ENCODE data around the gene KANK2. TPM values are rescaled to one million over a fixed set of nuclear protein-coding genes. Genes with fewer than 3 reads are reported as not detected.

KANK2 gene
- total and polyA plus RNA-seq, 2 of the 13 experiments (the other 11 are each of a cell fraction or from before 2014, with no cell fraction given) = 5.7 to 12.9 TPM

- TF ChIP-seq HINFP (CRISPR knock-in tag; IDR thresholded peaks at IDR 0.05; ENCODE audit: low read depth) (peak; percentile 8; the same call in 1 of the 2 replicates), ZFY (CRISPR knock-in tag; IDR thresholded peaks at IDR 0.05) (peak; percentile 67), HDAC1 (CRISPR knock-in tag; IDR thresholded peaks at IDR 0.05) (peak; percentile 7; the same call in 1 of the 2 replicates), CEBPG (CRISPR knock-in tag; IDR thresholded peaks at IDR 0.05) (no peak), PHB2 (IDR thresholded peaks at IDR 0.05; ENCODE audit: partially characterized antibody) (no peak), DPF2 (CRISPR knock-in tag; IDR thresholded peaks at IDR 0.05; ENCODE audit: borderline replicate concordance, low read depth) (peak; percentile 77), ZNF790 (CRISPR knock-in tag; IDR thresholded peaks at IDR 0.05; ENCODE audit: borderline replicate concordance) (peak; percentile 36; the same call in 1 of the 2 replicates), SMARCC2 (IDR thresholded peaks at IDR 0.05) (no peak), ZFX (CRISPR knock-in tag; IDR thresholded peaks at IDR 0.05; ENCODE audit: low read depth) (peak; percentile 80; the same call in 1 of the 2 replicates), MED8 (CRISPR knock-in tag; IDR thresholded peaks at IDR 0.05; ENCODE audit: insufficient replicate concordance) (peak; percentile 60), FOSL1 (CRISPR knock-in tag; IDR thresholded peaks at IDR 0.05; ENCODE audit: borderline replicate concordance) (peak; percentile 93), NFIC (IDR thresholded peaks at IDR 0.05; ENCODE audit: low read length) (no peak), SALL1 (CRISPR knock-in tag; IDR thresholded peaks at IDR 0.05) (peak; percentile 66), FOXA3 (CRISPR knock-in tag; IDR thresholded peaks at IDR 0.05) (peak; percentile 44; the same call in 1 of the 2 replicates), RNF2 (conservative IDR thresholded peaks at IDR 0.05; ENCODE audit: low read depth) (no peak), ZNF563 (CRISPR knock-in tag; IDR thresholded peaks at IDR 0.05) (0 out of 2 replicates have a peak, but pooled peaks have one; percentile 64), ZNF883 (CRISPR knock-in tag; IDR thresholded peaks at IDR 0.05; ENCODE audit: not compliant biosample characterization) (no peak), ATRX (CRISPR knock-in tag; IDR thresholded peaks at IDR 0.05; ENCODE audit: borderline replicate concordance) (no peak), SAP130 (CRISPR knock-in tag; IDR thresholded peaks at IDR 0.05; ENCODE audit: low read depth) (peak; percentile 72), TEAD2 (CRISPR knock-in tag; IDR thresholded peaks at IDR 0.05) (no peak), FOXK2 (IDR thresholded peaks at IDR 0.05) (no peak), ELF3 (CRISPR knock-in tag; IDR thresholded peaks at IDR 0.05) (peak; percentile 73), PRMT3 (CRISPR knock-in tag; IDR thresholded peaks at IDR 0.05; ENCODE audit: borderline replicate concordance, low read depth) (no peak; the same call in 1 of the 2 replicates), ATF7 (IDR thresholded peaks at IDR 0.05) (no peak), ATF7 (CRISPR knock-in tag; IDR thresholded peaks at IDR 0.05) (0 out of 2 replicates have a peak, but pooled peaks have one; percentile 54), PREB (CRISPR knock-in tag; IDR thresholded peaks at IDR 0.05) (no peak), SATB2 (CRISPR knock-in tag; IDR thresholded peaks at IDR 0.05) (no peak)
- TF ChIP-seq, protein P1, sequence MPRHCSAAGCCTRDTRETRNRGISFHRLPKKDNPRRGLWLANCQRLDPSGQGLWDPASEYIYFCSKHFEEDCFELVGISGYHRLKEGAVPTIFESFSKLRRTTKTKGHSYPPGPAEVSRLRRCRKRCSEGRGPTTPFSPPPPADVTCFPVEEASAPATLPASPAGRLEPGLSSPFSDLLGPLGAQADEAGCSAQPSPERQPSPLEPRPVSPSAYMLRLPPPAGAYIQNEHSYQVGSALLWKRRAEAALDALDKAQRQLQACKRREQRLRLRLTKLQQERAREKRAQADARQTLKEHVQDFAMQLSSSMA (CRISPR knock-in tag; IDR thresholded peaks at IDR 0.05) = no peak
- TF ChIP-seq, protein P2, sequence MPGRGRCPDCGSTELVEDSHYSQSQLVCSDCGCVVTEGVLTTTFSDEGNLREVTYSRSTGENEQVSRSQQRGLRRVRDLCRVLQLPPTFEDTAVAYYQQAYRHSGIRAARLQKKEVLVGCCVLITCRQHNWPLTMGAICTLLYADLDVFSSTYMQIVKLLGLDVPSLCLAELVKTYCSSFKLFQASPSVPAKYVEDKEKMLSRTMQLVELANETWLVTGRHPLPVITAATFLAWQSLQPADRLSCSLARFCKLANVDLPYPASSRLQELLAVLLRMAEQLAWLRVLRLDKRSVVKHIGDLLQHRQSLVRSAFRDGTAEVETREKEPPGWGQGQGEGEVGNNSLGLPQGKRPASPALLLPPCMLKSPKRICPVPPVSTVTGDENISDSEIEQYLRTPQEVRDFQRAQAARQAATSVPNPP (CRISPR knock-in tag; IDR thresholded peaks at IDR 0.05) = no peak
These were observed 54.7 kb downstream of the KANK2 start (continued) for GRCh38 chr19:11142528-11143171.

Measured in HepG2 (cell line).